Measurements from ENCODE around the gene WIPF3.

- TF ChIP-seq EZH2phosphoT487 (IDR thresholded peaks at IDR 0.05; ENCODE audit: borderline replicate concordance, low read length) (no peak), CTCF (IDR thresholded peaks at IDR 0.05; ENCODE audit: low read depth, low read length, poor library complexity, severe bottlenecking) (no peak)
Observed at GRCh38 chr7:29950480-29950879, 144.2 kb downstream of the WIPF3 start.
